Mesenchymal stem cell (in vitro differentiated cells and primary cell): Measurements from ENCODE around the gene HES7.

Source experiments
- DNase-seq: peaks from one replicate; pipeline ENCODE4 v3.0.0-alpha.2; 2013
- H2AFZ ChIP-seq: one replicate; pipeline ENCODE4 v1.6.1; 2013; ENCODE audit warnings: low read depth, mild to moderate bottlenecking, control low read depth, inconsistent platforms, low read length, moderate library complexity
- H2AK5ac ChIP-seq: 2 replicates; pipeline ENCODE4 v1.6.1; 2013; ENCODE audit warnings: low read length, moderate library complexity, mild to moderate bottlenecking, inconsistent platforms; ENCODE audit not compliant: severe bottlenecking
- H2BK120ac ChIP-seq: one replicate; pipeline ENCODE4 v1.6.1; 2013; ENCODE audit warnings: low read depth, mild to moderate bottlenecking, inconsistent platforms, low read length, moderate library complexity
- H2BK12ac ChIP-seq, 2 experiments: one replicate each; pipeline ENCODE4 v1.6.1; 2013; ENCODE audit warnings: inconsistent platforms in 2 of 2, low read length in 2 of 2, mild to moderate bottlenecking in 2 of 2, moderate library complexity in 2 of 2, control low read depth in 1 of 2
- H2BK15ac ChIP-seq: one replicate; pipeline ENCODE4 v1.6.1; 2013; ENCODE audit warnings: mild to moderate bottlenecking, low read depth, inconsistent platforms; ENCODE audit not compliant: poor library complexity, severe bottlenecking
- H2BK5ac ChIP-seq: 2 replicates; pipeline ENCODE4 v1.6.1; 2013; ENCODE audit warnings: low read depth, mild to moderate bottlenecking, low read length, control low read depth, inconsistent platforms; ENCODE audit not compliant: poor library complexity, severe bottlenecking
- H3K14ac ChIP-seq, 2 experiments: one replicate each; pipeline ENCODE4 v1.6.1; 2013; ENCODE audit warnings: inconsistent platforms in 2 of 2, low read length in 2 of 2, control low read depth in 1 of 2, mild to moderate bottlenecking in 1 of 2, moderate library complexity in 1 of 2
- H3K18ac ChIP-seq, 2 experiments: one replicate each; pipeline ENCODE4 v1.6.1; 2013; ENCODE audit warnings: inconsistent platforms in 2 of 2, low read length in 2 of 2, control low read depth in 1 of 2, low read depth in 1 of 2, mild to moderate bottlenecking in 1 of 2
- H3K23ac ChIP-seq, 2 experiments: one replicate each; pipeline ENCODE4 v1.6.1; 2013; ENCODE audit warnings: inconsistent platforms in 2 of 2, low read length in 2 of 2, mild to moderate bottlenecking in 2 of 2, moderate library complexity in 2 of 2, control low read depth in 1 of 2
- H3K27ac ChIP-seq: 2 replicates; pipeline ENCODE4 v1.5.1; 2013; ENCODE audit warnings: mild to moderate bottlenecking, moderate library complexity, low read length, control low read depth, inconsistent platforms; ENCODE audit not compliant: poor library complexity, severe bottlenecking
- H3K27me3 ChIP-seq, 2 experiments: 2 replicates each; pipeline versions ENCODE4 v1.6.1 to v1.7.0; 2013; ENCODE audit warnings: low read length in 2 of 2, mild to moderate bottlenecking in 2 of 2, moderate library complexity in 2 of 2, control low read depth in 1 of 2, inconsistent platforms in 1 of 2; ENCODE audit not compliant: control insufficient read depth in 1 of 2, insufficient read depth in 1 of 2
- H3K36me3 ChIP-seq, 2 experiments: 2 replicates each; pipeline versions ENCODE4 v1.6.1 to v1.7.0; 2013; ENCODE audit warnings: low read length in 2 of 2, control low read depth in 1 of 2, inconsistent platforms in 1 of 2, low read depth in 1 of 2, mild to moderate bottlenecking in 1 of 2; ENCODE audit not compliant: insufficient read depth in 2 of 2, control insufficient read depth in 1 of 2
- H3K4ac ChIP-seq, 2 experiments: one replicate each; pipeline ENCODE4 v1.6.1; 2013; ENCODE audit warnings: inconsistent platforms in 2 of 2, low read length in 2 of 2, mild to moderate bottlenecking in 2 of 2, moderate library complexity in 2 of 2, control low read depth in 1 of 2, low read depth in 1 of 2
- H3K4me1 ChIP-seq: 2 replicates; pipeline ENCODE4 v1.6.1; 2013; ENCODE audit warnings: low read depth, low read length, control low read depth; ENCODE audit not compliant: control insufficient read depth, insufficient read depth
- H3K4me2 ChIP-seq: 2 replicates; pipeline ENCODE4 v1.6.1; 2013; ENCODE audit warnings: low read length, mild to moderate bottlenecking, inconsistent platforms; ENCODE audit not compliant: poor library complexity, severe bottlenecking
- H3K4me3 ChIP-seq, 2 experiments: 2 replicates each; pipeline versions ENCODE4 v1.5.1 to v1.7.0; 2013; ENCODE audit warnings: low read length in 2 of 2, mild to moderate bottlenecking in 2 of 2, control low read depth in 1 of 2, low read depth in 1 of 2; ENCODE audit not compliant: insufficient read depth in 1 of 2
- H3K79me1 ChIP-seq: replicated peaks from 2 replicates; pipeline ENCODE4 v1.6.1; 2013; ENCODE audit warnings: mild to moderate bottlenecking, control low read depth, low read length, inconsistent platforms; ENCODE audit not compliant: poor library complexity, severe bottlenecking
- H3K9ac ChIP-seq: 2 replicates; pipeline ENCODE4 v1.7.0; 2013; ENCODE audit warnings: mild to moderate bottlenecking, low read length, moderate library complexity
- H3K9me3 ChIP-seq: 2 replicates; pipeline ENCODE4 v1.7.0; 2013; ENCODE audit warnings: mild to moderate bottlenecking, low read length; ENCODE audit not compliant: control insufficient read depth
- H4K8ac ChIP-seq: one replicate; pipeline ENCODE4 v1.6.1; 2013; ENCODE audit warnings: inconsistent platforms, mild to moderate bottlenecking, low read length, moderate library complexity
- H4K91ac ChIP-seq: one replicate; pipeline ENCODE4 v1.6.1; 2013; ENCODE audit warnings: mild to moderate bottlenecking, low read length, inconsistent platforms
- WGBS: methylation state at CpG from one replicate; pipeline ENCODE4 v1.1.7; 2013; ENCODE audit warnings: mixed read lengths; 5-methylcytosine and 5-hydroxymethylcytosine counted together

HES7 gene

GRCh38 chr17:8100763-8101162 is 23.1 kb downstream of the HES7 start:
- Histone ChIP-seq H2BK120ac (no peak overlapping the region), H3K36me3 (no peaks in the 10 kb centered on the region), H3K4me3 (no peak overlapping the region), H3K79me1 (no peaks in the 10 kb centered on the region), H3K27me3 (peaks cover 17 to 34% of the 10 kb centered on the region in 2 experiments), H4K8ac (no peak overlapping the region), H3K4me2 (no peak overlapping the region), H3K23ac (peak overlapping the region in 1 of 2 experiments; percentile 5), H2AFZ (no peak overlapping the region), H3K4ac (no peak overlapping the region), H2BK15ac (no peak overlapping the region), H3K14ac (no peak overlapping the region), H3K4me1 (no peaks in the 10 kb centered on the region), H3K9me3 (no peaks in the 10 kb centered on the region), H2BK12ac (no peak overlapping the region), H3K27ac (no peak overlapping the region), H2BK5ac (no peak overlapping the region), H4K91ac (no peak overlapping the region), H2AK5ac (no peak overlapping the region), H3K18ac (no peak overlapping the region), H3K9ac (no peak overlapping the region)
- no peak for DNase-seq
- 100% methylated on average over 2 of the region's 2 CpGs for WGBS

- H3K4ac ChIP-seq: no peak overlapping the region
These were observed 23.8 kb downstream of the HES7 start for GRCh38 chr17:8100111-8100510.

DNA sequence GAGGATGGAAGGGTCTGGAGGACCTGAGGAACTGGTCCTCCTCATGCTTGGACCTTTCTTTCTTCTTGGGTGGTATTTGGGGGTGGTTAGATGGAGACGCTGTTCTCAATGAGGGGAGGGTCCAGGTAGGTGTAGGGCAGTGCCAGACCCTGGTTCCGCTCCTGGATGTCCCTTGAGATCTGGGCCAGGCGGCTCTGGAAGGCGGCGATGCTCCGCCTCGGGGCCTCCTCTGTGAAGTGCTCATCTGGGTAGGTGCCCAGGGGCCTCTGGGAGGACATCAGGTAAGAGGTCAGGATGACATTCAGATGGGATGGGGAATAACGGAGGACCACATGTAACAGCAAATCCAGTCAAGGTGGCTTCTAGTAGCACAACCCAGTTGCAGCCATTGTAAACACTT is 27.4 kb downstream of the HES7 start:
- no peaks in the 10 kb centered on the region for H3K4me1 ChIP-seq
- H3K4me3 ChIP-seq: no peak overlapping the region
- no peak overlapping the region for H2BK5ac ChIP-seq
- H3K27me3 ChIP-seq: peaks cover 34 to 46% of the 10 kb centered on the region in 2 experiments
- no peak overlapping the region for H4K91ac ChIP-seq
- no peaks in the 10 kb centered on the region for H3K79me1 ChIP-seq
- H3K18ac ChIP-seq: no peak overlapping the region
- no peak for DNase-seq
- no peak overlapping the region for H3K9ac ChIP-seq
- no peak overlapping the region for H2BK12ac ChIP-seq
- no peak overlapping the region for H3K23ac ChIP-seq
- no peaks in the 10 kb centered on the region for H3K36me3 ChIP-seq
- H2BK15ac ChIP-seq: no peak overlapping the region
- no peak overlapping the region for H3K27ac ChIP-seq
- no peak overlapping the region for H4K8ac ChIP-seq
- H3K9me3 ChIP-seq: no peaks in the 10 kb centered on the region
- no peak overlapping the region for H3K4ac ChIP-seq
- no peak overlapping the region for H3K4me2 ChIP-seq
- WGBS: 85% methylated on average over 8 of the region's 8 CpGs
- no peak overlapping the region for H2BK120ac ChIP-seq
- no peak overlapping the region for H3K14ac ChIP-seq
- no peak overlapping the region for H2AFZ ChIP-seq
- no peak overlapping the region for H2AK5ac ChIP-seq

More at GRCh38 chr17:8100111-8100510, 23.8 kb downstream of the HES7 start:
- Histone ChIP-seq H2AFZ (no peak overlapping the region), H2BK5ac (no peak overlapping the region), H2BK15ac (no peak overlapping the region), H3K9ac (no peak overlapping the region), H3K23ac (no peak overlapping the region), H3K14ac (no peak overlapping the region), H3K4me2 (no peak overlapping the region), H3K27ac (no peak overlapping the region), H3K79me1 (no peaks in the 10 kb centered on the region), H3K4me1 (no peaks in the 10 kb centered on the region), H3K18ac (no peak overlapping the region), H4K8ac (no peak overlapping the region), H2AK5ac (no peak overlapping the region), H2BK120ac (no peak overlapping the region), H2BK12ac (no peak overlapping the region), H3K27me3 (peaks cover 24 to 33% of the 10 kb centered on the region in 2 experiments), H3K9me3 (no peaks in the 10 kb centered on the region), H3K36me3 (no peaks in the 10 kb centered on the region), H3K4me3 (no peak overlapping the region), H4K91ac (no peak overlapping the region)
- WGBS: 82% methylated on average over 2 of the region's 2 CpGs
- no peak for DNase-seq

DNA sequence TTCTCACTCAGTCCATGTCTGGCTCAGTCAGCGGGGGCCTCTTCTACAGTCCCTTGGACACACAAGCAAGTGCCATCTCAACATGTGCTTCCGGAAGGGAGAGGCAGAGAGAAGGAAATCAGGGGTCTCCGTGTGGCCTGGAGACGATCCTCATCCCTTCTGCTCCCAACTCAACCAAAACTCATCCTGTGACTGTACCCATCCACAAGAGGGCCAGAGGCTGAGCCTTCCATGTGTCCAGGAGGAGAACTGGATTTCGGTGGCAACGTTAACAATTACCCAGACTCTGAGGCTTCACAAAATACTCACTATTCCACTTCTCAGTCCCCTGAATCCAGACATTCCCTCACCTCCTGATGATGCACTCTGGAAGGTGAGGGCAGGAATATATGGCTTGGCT is 28.5 kb downstream of the HES7 start:
- Histone ChIP-seq H4K8ac (no peak overlapping the region), H3K18ac (no peak overlapping the region), H4K91ac (no peak overlapping the region), H3K79me1 (no peaks in the 10 kb centered on the region), H3K4me1 (no peaks in the 10 kb centered on the region), H3K27ac (no peak overlapping the region), H3K4ac (no peak overlapping the region), H3K23ac (no peak overlapping the region), H2BK5ac (no peak overlapping the region), H3K9ac (no peak overlapping the region), H3K9me3 (no peaks in the 10 kb centered on the region), H2AK5ac (no peak overlapping the region), H3K27me3 (peaks cover 46 to 57% of the 10 kb centered on the region in 2 experiments), H2BK15ac (no peak overlapping the region), H3K14ac (no peak overlapping the region), H2AFZ (no peak overlapping the region), H3K4me3 (no peak overlapping the region), H2BK120ac (no peak overlapping the region), H2BK12ac (no peak overlapping the region), H3K4me2 (no peak overlapping the region), H3K36me3 (no peaks in the 10 kb centered on the region)
- 66% methylated on average over 4 of the region's 6 CpGs for WGBS
- DNase-seq: no peak
